ENCODE measurements around the gene AP5Z1.

Gene AP5Z1

GRCh38 chr7:4775250-4775847 is at the start of gene AP5Z1:
AP5Z1 (plus strand) TSS chr7:4775623; CDS start chr7:4775716, 93 bp downstream.
- peak; percentile 87 to 95 for DNase-seq (ENCODE audit: low read depth in 2 of 2)

GRCh38 chr7:4725850-4726450 is 49.5 kb upstream of the AP5Z1 start:
- DNase-seq (ENCODE audit: low read depth in 2 of 2): no peak

GRCh38 chr7:4726566-4726965 is 48.9 kb upstream of the AP5Z1 start:
- DNase-seq (ENCODE audit: low read depth in 2 of 2): no peak

- DNase-seq (ENCODE audit: low read depth in 2 of 2): no peak
Measured at GRCh38 chr7:4727914-4728705, 47.3 kb upstream of the AP5Z1 start.

GRCh38 chr7:4729266-4729665 is 46.2 kb upstream of the AP5Z1 start:
- DNase-seq (ENCODE audit: low read depth in 2 of 2): no peak

- DNase-seq (ENCODE audit: low read depth in 2 of 2): no peak
Measured at GRCh38 chr7:4730276-4730675, 45.1 kb upstream of the AP5Z1 start.

- DNase-seq (ENCODE audit: low read depth in 2 of 2): no peak
Measured at GRCh38 chr7:4730971-4731370, 44.5 kb upstream of the AP5Z1 start.

GRCh38 chr7:4731803-4732202 is 43.6 kb upstream of the AP5Z1 start:
- DNase-seq (ENCODE audit: low read depth in 2 of 2): no peak

- no peak for DNase-seq (ENCODE audit: low read depth in 2 of 2)
Measured at GRCh38 chr7:4733936-4734528, 41.4 kb upstream of the AP5Z1 start.

GRCh38 chr7:4734587-4735345 is 40.7 kb upstream of the AP5Z1 start:
- no peak for DNase-seq (ENCODE audit: low read depth in 2 of 2)

GRCh38 chr7:4737300-4737699 is 38.1 kb upstream of the AP5Z1 start:
- no peak for DNase-seq (ENCODE audit: low read depth in 2 of 2)

GRCh38 chr7:4738711-4739527 is 36.5 kb upstream of the AP5Z1 start:
- DNase-seq (ENCODE audit: low read depth in 2 of 2): peak in 1 of 2 donors; percentile 10

GRCh38 chr7:4739528-4739992 is 35.9 kb upstream of the AP5Z1 start:
- peak in 1 of 2 donors; percentile 32 for DNase-seq (ENCODE audit: low read depth in 2 of 2)

GRCh38 chr7:4740796-4741195 is 34.6 kb upstream of the AP5Z1 start:
- DNase-seq (ENCODE audit: low read depth in 2 of 2): no peak

- DNase-seq (ENCODE audit: low read depth in 2 of 2): no peak
Measured at GRCh38 chr7:4742051-4742573, 33.3 kb upstream of the AP5Z1 start.

- no peak for DNase-seq (ENCODE audit: low read depth in 2 of 2)
Measured at GRCh38 chr7:4742852-4743251, 32.6 kb upstream of the AP5Z1 start.

- DNase-seq (ENCODE audit: low read depth in 2 of 2): peak; percentile 36 to 66
Measured at GRCh38 chr7:4744391-4745264, 30.8 kb upstream of the AP5Z1 start.

GRCh38 chr7:4745265-4745919 is 30.0 kb upstream of the AP5Z1 start:
- DNase-seq (ENCODE audit: low read depth in 2 of 2): no peak
